Activated CD8-positive, alpha-beta T cell treated with anti-CD3 and anti-CD28 coated beads for 36 hours (primary cell): ENCODE measurements around the gene CD200R1. TPM values are rescaled to one million over a fixed set of nuclear protein-coding genes. Genes with fewer than 3 reads are reported as not detected.

ENCODE experiments used
- ATAC-seq: fragments of 200-7000 bp; cut with Tn5 transposase; one replicate; pipeline ENCODE4 v1.10.0; 2021; ENCODE audit warnings: mild to moderate bottlenecking, moderate library complexity
- CTCF ChIA-PET: fragments of 350-600 bp; sonication (Branson Sonifier 250); formaldehyde crosslinking; loops from one replicate; lab custom pipeline; 2021; ENCODE audit warnings: antibody characterized with exemption; lab: Charles Lee
- POLR2A ChIA-PET: fragments of 350-600 bp; sonication (Branson Sonifier 250); formaldehyde crosslinking; loops from one replicate; lab custom pipeline; 2021; ENCODE audit warnings: antibody characterized with exemption; lab: Charles Lee
- DNase-seq: peaks from one replicate; pipeline ENCODE4 v3.0.0-alpha.2; 2020
- H3K27ac Mint-ChIP-seq: one replicate; pipeline ENCODE4 v1.8.0; 2021; ENCODE audit warnings: mild to moderate bottlenecking, mixed read lengths
- H3K27me3 Mint-ChIP-seq: one replicate; pipeline ENCODE4 v1.8.0; 2021; ENCODE audit warnings: mixed read lengths
- H3K36me3 Mint-ChIP-seq: one replicate; pipeline ENCODE4 v1.8.0; 2021; ENCODE audit warnings: low read depth, mixed read lengths
- H3K4me1 Mint-ChIP-seq: one replicate; pipeline ENCODE4 v1.8.0; 2021; ENCODE audit warnings: low read depth, mixed read lengths
- H3K4me3 Mint-ChIP-seq: one replicate; pipeline ENCODE4 v1.8.0; 2021; ENCODE audit warnings: mild to moderate bottlenecking, moderate library complexity, mixed read lengths
- H3K9me3 Mint-ChIP-seq: one replicate; pipeline ENCODE4 v1.8.0; 2021; ENCODE audit warnings: mixed read lengths
- CTCF ChIP-seq: fragments of 200-600 bp; IDR thresholded peaks from one replicate; pipeline ENCODE4 v1.8.0; 2022; ENCODE audit warnings: antibody characterized with exemption, mild to moderate bottlenecking
- intact Hi-C: fragments of 100-400 bp; cut with micrococcal nuclease; formaldehyde crosslinking; loops from one replicate; pipeline ENCODE4 v1.10.0; 2022
- total RNA-seq, 2 experiments: library from RNA; stranded (reverse); gene quantifications; one replicate each; pipeline ENCODE4 v1.2.3, GENCODE V29; 2021

CD200R1 gene
- total RNA-seq, 2 experiments from 2014 or later, result 1.4 to 1.8 TPM

- H3K4me1 Mint-ChIP-seq, result peaks cover 12% of the 10 kb centered on the region
- peaks cover 14% of the 10 kb centered on the region for H3K9me3 Mint-ChIP-seq
- H3K4me3 Mint-ChIP-seq, result no peak overlapping the region
- ATAC-seq (no peak), DNase-seq (no peak)
- CTCF ChIA-PET, result interaction anchor here (1.2 kb wide), 1 partner anchor 262 kb away, joined by 3 read pairs; no protein-coding TSS in a partner anchor
- no peak for TF ChIP-seq CTCF
- POLR2A ChIA-PET, result no interaction called here
- intact Hi-C loops, result no loop called here
- no peak overlapping the region for H3K27ac Mint-ChIP-seq
- H3K36me3 Mint-ChIP-seq, result peaks cover 3% of the 10 kb centered on the region
- H3K27me3 Mint-ChIP-seq, result no peaks in the 10 kb centered on the region
These were observed 70.1 kb downstream of the CD200R1 start for GRCh38 chr3:112904786-112905185.

GRCh38 chr3:112900113-112900512 is 74.8 kb downstream of the CD200R1 start:
- no peaks in the 10 kb centered on the region for H3K27me3 Mint-ChIP-seq
- CTCF ChIA-PET, result interaction anchor here (0.9 kb wide), 1 partner anchor 266 kb away, joined by 3 read pairs; no protein-coding TSS in a partner anchor
- POLR2A ChIA-PET, result interaction anchor here (0.6 kb wide), 1 partner anchor 86 kb away, joined by 3 read pairs; no protein-coding TSS in a partner anchor
- H3K9me3 Mint-ChIP-seq, result peaks cover 14% of the 10 kb centered on the region
- H3K27ac Mint-ChIP-seq, result no peak overlapping the region
- H3K36me3 Mint-ChIP-seq, result peaks cover 3% of the 10 kb centered on the region
- DNase-seq (no peak), ATAC-seq (no peak)
- intact Hi-C loops, result no loop called here
- no peak overlapping the region for H3K4me3 Mint-ChIP-seq
- H3K4me1 Mint-ChIP-seq, result no peaks in the 10 kb centered on the region
- no peak for TF ChIP-seq CTCF

GRCh38 chr3:112897791-112898190 is 77.1 kb downstream of the CD200R1 start:
- no peaks in the 10 kb centered on the region for H3K27me3 Mint-ChIP-seq
- intact Hi-C loops, result no loop called here
- H3K4me3 Mint-ChIP-seq, result no peak overlapping the region
- DNase-seq (no peak), ATAC-seq (no peak)
- H3K4me1 Mint-ChIP-seq, result no peaks in the 10 kb centered on the region
- ChIA-PET POLR2A (no interaction called here), CTCF (interaction anchor here (0.8 to 1.2 kb wide), 2 partner anchors 78 to 163 kb away, joined by 3 read pairs; no protein-coding TSS in a partner anchor)
- TF ChIP-seq CTCF, result no peak
- peaks cover under 1% of the 10 kb centered on the region for H3K9me3 Mint-ChIP-seq
- no peak overlapping the region for H3K27ac Mint-ChIP-seq
- H3K36me3 Mint-ChIP-seq, result no peaks in the 10 kb centered on the region

- no peak for ATAC-seq
- CTCF ChIA-PET, result interaction anchor here (0.9 kb wide), 1 partner anchor 160 kb away, joined by 3 read pairs; no protein-coding TSS in a partner anchor
- H3K4me1 Mint-ChIP-seq, result no peaks in the 10 kb centered on the region
- H3K27me3 Mint-ChIP-seq, result no peaks in the 10 kb centered on the region
- no peak overlapping the region for H3K4me3 Mint-ChIP-seq
- intact Hi-C loops, result no loop called here
- H3K27ac Mint-ChIP-seq, result no peak overlapping the region
- no peaks in the 10 kb centered on the region for H3K36me3 Mint-ChIP-seq
- no peak for DNase-seq
- TF ChIP-seq CTCF, result no peak
- POLR2A ChIA-PET, result no interaction called here
- peaks cover 2% of the 10 kb centered on the region for H3K9me3 Mint-ChIP-seq
These were observed 80.6 kb downstream of the CD200R1 start for GRCh38 chr3:112894258-112894657.

GRCh38 chr3:112889357-112889756 is 85.5 kb downstream of the CD200R1 start:
- no peaks in the 10 kb centered on the region for H3K36me3 Mint-ChIP-seq
- ATAC-seq (no peak), DNase-seq (no peak)
- no peaks in the 10 kb centered on the region for H3K4me1 Mint-ChIP-seq
- POLR2A ChIA-PET, result no interaction called here
- H3K4me3 Mint-ChIP-seq, result no peak overlapping the region
- CTCF ChIA-PET, result no interaction called here
- peaks cover 2% of the 10 kb centered on the region for H3K9me3 Mint-ChIP-seq
- H3K27me3 Mint-ChIP-seq, result no peaks in the 10 kb centered on the region
- intact Hi-C loops, result no loop called here
- TF ChIP-seq CTCF, result no peak
- no peak overlapping the region for H3K27ac Mint-ChIP-seq
